ENCODE results near the gene MYH9.

DNA sequence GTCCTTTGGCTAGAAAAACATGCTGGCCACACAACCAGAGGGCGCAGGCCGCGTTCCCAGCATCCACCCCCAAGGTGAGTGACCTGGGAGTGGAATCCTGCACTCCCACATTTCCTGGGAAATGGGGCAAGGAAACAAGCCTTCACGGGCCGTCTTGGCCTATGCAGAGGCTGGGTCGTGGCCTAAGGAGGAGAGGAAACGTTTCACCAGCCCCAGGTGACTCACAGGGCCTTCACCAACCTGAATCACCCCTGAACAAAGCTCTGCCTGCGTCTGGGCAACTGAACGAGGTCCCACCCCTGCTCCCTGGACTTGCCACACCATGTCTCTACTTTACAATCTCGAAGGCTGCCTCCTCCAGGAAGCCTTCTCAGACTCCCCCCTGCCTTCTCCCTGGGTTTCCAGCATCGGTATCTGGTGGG, 13.2 kb downstream of the MYH9 start:
- TF ChIP-seq CTCF (IDR thresholded peaks at IDR 0.05 in 8 of 11, conservative IDR thresholded peaks at IDR 0.05 in 3 of 11), result no peak
- TF ChIP-seq POLR2AphosphoS5 (IDR thresholded peaks at IDR 0.05), result peak; percentile 19 to 42 (median 38)

All from spleen (tissue), 7 donors.